HepG2 (cell line): ENCODE measurements around the gene L3MBTL3. TPM values are rescaled to one million over a fixed set of nuclear protein-coding genes. Genes with fewer than 3 reads are reported as not detected.

Source experiments
- ATAC-seq: fragments of 200-7000 bp; cut with Tn5 transposase; 3 replicates; pipeline ENCODE4 v1.9.1; 2020; ENCODE audit warnings: mild to moderate bottlenecking, moderate library complexity
- BruUV-seq: library from RNA; stranded (reverse); fragments of 400-500 nt; replicated peaks from 2 replicates; lab custom pipeline; 2021; lab: Mats Ljungman, UMichigan
- CTCF ChIA-PET: fragments of 300-600 bp; formaldehyde crosslinking; extraction: SDS; loops from one replicate; lab custom pipeline; 2021; ENCODE audit warnings: low total read pairs, inconsistent platforms, low intra/inter-chr PET ratio; lab: Yijun Ruan, JAX
- POLR2A ChIA-PET: fragments of 350-600 bp; sonication (Branson Sonifier 250); formaldehyde crosslinking; loops from one replicate; lab custom pipeline; 2020; ENCODE audit warnings: antibody characterized with exemption, inconsistent platforms; lab: Yijun Ruan, JAX
- DNase-seq: peaks from one replicate; pipeline ENCODE4 v3.0.0-alpha.2; 2015; ENCODE audit warnings: low spot score
- FAIRE-seq: peaks from 3 replicates; lab custom pipeline; 2011; peaks lifted over from hg19 to GRCh38; lab: Jason Lieb, UNC
- H2AFZ ChIP-seq: one replicate; pipeline ENCODE4 v1.6.1; 2011; ENCODE audit warnings: low read length, inconsistent platforms
- H3K27ac ChIP-seq: fragments of 300-600 bp; 3 replicates; pipeline ENCODE4 v1.8.0; 2011; ENCODE audit warnings: mixed run types, mild to moderate bottlenecking, mixed read lengths, low read length, inconsistent platforms; ENCODE audit not compliant: insufficient read depth; ENCODE audit errors: extremely low read length
- H3K27me3 ChIP-seq, 2 experiments: fragments of 200-600 bp in 1 of 2; 2 replicates in 1 of 2; 3 replicates in 1 of 2; pipeline versions ENCODE4 v1.6.0 to v1.8.0; 2011; ENCODE audit warnings: low read length in 2 of 2, mild to moderate bottlenecking in 2 of 2, moderate library complexity in 2 of 2, inconsistent platforms in 1 of 2; ENCODE audit not compliant: insufficient read depth in 2 of 2, control insufficient read depth in 1 of 2
- H3K36me3 ChIP-seq, 2 experiments: fragments of 200-600 bp in 1 of 2; replicated peaks in 1 of 2; 2 replicates in 1 of 2; 3 replicates in 1 of 2; pipeline versions ENCODE4 v1.5.1 to v1.8.0; 2011; ENCODE audit warnings: low read length in 2 of 2, inconsistent platforms in 1 of 2; ENCODE audit not compliant: insufficient read depth in 2 of 2, control insufficient read depth in 1 of 2
- H3K4me1 ChIP-seq: 2 replicates; pipeline ENCODE4 v1.5.1; 2012; ENCODE audit warnings: low read length, inconsistent platforms; ENCODE audit not compliant: insufficient read depth
- H3K4me2 ChIP-seq: 2 replicates; pipeline ENCODE4 v1.6.0; 2011; ENCODE audit warnings: low read depth, low read length, inconsistent platforms
- H3K4me3 ChIP-seq, 3 experiments: fragments of 200-600 bp in 1 of 3; sonication (generic), shearing (Covaris generic) in 1 of 3; replicated peaks in 1 of 3; 2 replicates each; pipeline ENCODE4 v1.5.1; 2011 to 2016; ENCODE audit warnings: low read length in 3 of 3, inconsistent platforms in 2 of 3, low read depth in 2 of 3, mild to moderate bottlenecking in 2 of 3, control low read depth in 1 of 3, mixed read lengths in 1 of 3; ENCODE audit not compliant: insufficient read depth in 1 of 3
- H3K79me2 ChIP-seq: one replicate; pipeline ENCODE4 v1.6.1; 2011; ENCODE audit warnings: low read length, inconsistent platforms; ENCODE audit not compliant: insufficient read depth
- H3K9ac ChIP-seq: 2 replicates; pipeline ENCODE4 v1.6.0; 2011; ENCODE audit warnings: mild to moderate bottlenecking, low read depth, low read length, inconsistent platforms; ENCODE audit not compliant: insufficient read depth
- H3K9me3 ChIP-seq: 2 replicates; pipeline ENCODE4 v1.5.1; 2012; ENCODE audit warnings: mild to moderate bottlenecking, low read length
- H4K20me1 ChIP-seq: 2 replicates; pipeline ENCODE4 v1.6.0; 2011; ENCODE audit warnings: inconsistent platforms, mild to moderate bottlenecking, low read length, moderate library complexity; ENCODE audit not compliant: insufficient read depth
- EZH2 ChIP-seq: conservative IDR thresholded peaks from 2 replicates; pipeline ENCODE4 v1.6.1; 2012; ENCODE audit warnings: mild to moderate bottlenecking, low read depth, low read length, moderate library complexity
- RELA ChIP-seq: sonication (generic); formaldehyde crosslinking; IDR thresholded peaks from 2 replicates; pipeline ENCODE4 v1.4.0; 2020; ENCODE audit warnings: missing genetic modification reagents
- THYN1 ChIP-seq: sonication (generic); formaldehyde crosslinking; IDR thresholded peaks from 2 replicates; pipeline ENCODE4 v1.8.1; 2023; ENCODE audit warnings: low read depth, mild to moderate bottlenecking, moderate library complexity, missing genetic modification reagents, borderline replicate concordance
- ZFY ChIP-seq: sonication (generic); formaldehyde crosslinking; IDR thresholded peaks from 2 replicates; pipeline ENCODE4 v1.4.0; 2020; ENCODE audit warnings: missing genetic modification reagents
- ZZZ3 ChIP-seq: sonication (generic); formaldehyde crosslinking; IDR thresholded peaks from 2 replicates; pipeline ENCODE4 v1.4.0; 2020; ENCODE audit warnings: missing genetic modification reagents, mild to moderate bottlenecking, borderline replicate concordance
- WGBS: methylation state at CpG from one replicate; pipeline ENCODE4 v1.1.6; 2017; ENCODE audit warnings: low lambda C conversion rate; 5-methylcytosine and 5-hydroxymethylcytosine counted together
- in situ Hi-C: cut with HindIII; loops from 2 replicates; pipeline ENCODE4 v1.10.0; 2017; ENCODE audit warnings: low pct_unique_long_range_greater_than_20kb; ENCODE audit not compliant: extremely low pct_ligation_motif_present
- intact Hi-C: fragments of 100-400 bp; cut with micrococcal nuclease; formaldehyde crosslinking; loops from one replicate; pipeline ENCODE4 v1.10.0; 2022; ENCODE audit not compliant: unreplicated experiment
- polyA plus RNA-seq, 8 experiments: library from polyadenylated mRNA; depleted of rRNA in 3 of 8; stranded (reverse) in 7 of 8; unstranded in 1 of 8; fragments of >200 nt; fragmentation: Illumina TruSeq in 4 of 8; extraction: Trizol in 4 of 8; gene quantifications; 2 replicates each; pipeline versions ENCODE4 v1.2.1 to v1.2.3, GENCODE V29; 2011 to 2016; ENCODE audit warnings: low read depth in 4 of 8, missing spikeins in 1 of 8, mixed read lengths in 1 of 8; ENCODE audit not compliant: insufficient read depth in 1 of 8
- total RNA-seq, 5 experiments: library from RNA; depleted of rRNA; stranded (reverse); fragments of >200 nt; fragmentation: Illumina TruSeq; extraction: Trizol; gene quantifications; 2 replicates each; pipeline ENCODE4 v1.2.3, GENCODE V29; 2016; ENCODE audit warnings: low read depth in 1 of 5
- TF ChIP-seq, protein P1 (sequence below): IDR thresholded peaks from 2 replicates; pipeline ENCODE4 v1.6.1; 2016
- TF ChIP-seq, protein P2 (sequence below): sonication (generic); formaldehyde crosslinking; IDR thresholded peaks from 2 replicates; pipeline ENCODE4 v1.9.0; 2021; ENCODE audit warnings: mild to moderate bottlenecking, missing genetic modification reagents
- TF ChIP-seq, protein P3 (sequence below): sonication (generic); formaldehyde crosslinking; conservative IDR thresholded peaks from 2 replicates; pipeline ENCODE4 v1.8.0; 2022; ENCODE audit warnings: missing genetic modification reagents
- TF ChIP-seq, protein P4 (sequence below): sonication (generic); formaldehyde crosslinking; IDR thresholded peaks from 2 replicates; pipeline ENCODE4 v1.4.0; 2020; ENCODE audit warnings: missing genetic modification reagents

L3MBTL3 gene
- total and polyA plus RNA-seq, 2 of the 13 experiments (the other 11 are each of a cell fraction or from before 2014, with no cell fraction given): 1.5 to 2.5 TPM

DNA sequence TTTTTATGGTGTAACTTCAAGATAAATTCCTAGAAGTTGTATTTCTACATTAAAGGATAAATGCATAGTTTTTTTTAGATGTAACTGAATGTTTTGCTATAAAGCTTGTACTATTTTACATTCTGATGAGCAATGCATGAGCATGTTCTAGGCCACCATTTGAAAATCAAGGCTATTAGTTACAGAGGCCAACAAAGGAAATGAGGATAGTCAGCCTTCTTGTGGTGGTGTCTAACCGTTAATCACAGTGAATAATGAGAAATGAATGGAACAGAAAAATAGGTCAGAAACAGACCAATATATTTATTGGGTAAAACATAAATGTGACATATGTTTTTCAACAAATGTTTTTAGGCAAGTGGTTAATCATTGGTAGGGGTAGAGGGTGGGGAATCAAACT, 37.6 kb upstream of the L3MBTL3 start (continued):
- TF ChIP-seq, protein P1, sequence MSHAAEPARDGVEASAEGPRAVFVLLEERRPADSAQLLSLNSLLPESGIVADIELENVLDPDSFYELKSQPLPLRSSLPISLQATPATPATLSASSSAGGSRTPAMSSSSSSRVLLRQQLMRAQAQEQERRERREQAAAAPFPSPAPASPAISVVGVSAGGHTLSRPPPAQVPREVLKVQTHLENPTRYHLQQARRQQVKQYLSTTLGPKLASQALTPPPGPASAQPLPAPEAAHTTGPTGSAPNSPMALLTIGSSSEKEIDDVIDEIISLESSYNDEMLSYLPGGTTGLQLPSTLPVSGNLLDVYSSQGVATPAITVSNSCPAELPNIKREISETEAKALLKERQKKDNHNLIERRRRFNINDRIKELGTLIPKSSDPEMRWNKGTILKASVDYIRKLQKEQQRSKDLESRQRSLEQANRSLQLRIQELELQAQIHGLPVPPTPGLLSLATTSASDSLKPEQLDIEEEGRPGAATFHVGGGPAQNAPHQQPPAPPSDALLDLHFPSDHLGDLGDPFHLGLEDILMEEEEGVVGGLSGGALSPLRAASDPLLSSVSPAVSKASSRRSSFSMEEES: no peak
- TF ChIP-seq EZH2 (no peak), ZFY (CRISPR knock-in tag) (no peak)

DNA sequence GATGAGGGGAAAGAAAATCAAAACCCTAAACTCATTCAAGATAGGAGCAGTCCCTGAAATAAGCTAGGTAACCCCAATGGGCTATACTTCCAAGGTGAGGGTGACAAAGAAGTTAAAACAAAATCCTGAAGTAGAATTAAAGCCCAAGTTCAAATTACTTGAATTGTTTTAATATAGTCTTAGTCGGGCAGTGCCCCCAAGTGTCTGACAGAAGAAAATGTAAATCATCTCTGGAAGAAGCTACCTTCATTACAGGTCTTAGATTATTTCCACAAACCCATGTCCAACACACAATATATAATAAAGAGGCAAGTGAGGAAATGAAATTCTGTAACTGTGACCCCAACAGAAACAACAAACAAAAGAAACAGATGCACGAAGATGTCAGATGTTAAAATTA, 36.8 kb upstream of the L3MBTL3 start:
- Histone ChIP-seq H3K4me3 (no peak overlapping the region), H3K36me3 (no peaks in the 10 kb centered on the region), H3K4me1 (no peaks in the 10 kb centered on the region), H4K20me1 (no peaks in the 10 kb centered on the region), H3K9me3 (no peaks in the 10 kb centered on the region), H2AFZ (no peak overlapping the region), H3K4me2 (no peak overlapping the region), H3K27ac (no peak overlapping the region), H3K9ac (no peak overlapping the region), H3K27me3 (0 out of 5 replicates have a peak, but pooled peaks cover 0 to 1% of the 10 kb centered on the region in 2 experiments), H3K79me2 (no peaks in the 10 kb centered on the region)
- CTCF ChIA-PET: no interaction called here
- BruUV-seq: no TSS peak
- POLR2A ChIA-PET: no interaction called here
- FAIRE-seq (no peak), DNase-seq (no peak), ATAC-seq (no peak)
- intact Hi-C loops: no loop called here
- WGBS: 5% methylated on average over 2 of the region's 2 CpGs
- in situ Hi-C loops: no loop called here
- TF ChIP-seq, protein P2, sequence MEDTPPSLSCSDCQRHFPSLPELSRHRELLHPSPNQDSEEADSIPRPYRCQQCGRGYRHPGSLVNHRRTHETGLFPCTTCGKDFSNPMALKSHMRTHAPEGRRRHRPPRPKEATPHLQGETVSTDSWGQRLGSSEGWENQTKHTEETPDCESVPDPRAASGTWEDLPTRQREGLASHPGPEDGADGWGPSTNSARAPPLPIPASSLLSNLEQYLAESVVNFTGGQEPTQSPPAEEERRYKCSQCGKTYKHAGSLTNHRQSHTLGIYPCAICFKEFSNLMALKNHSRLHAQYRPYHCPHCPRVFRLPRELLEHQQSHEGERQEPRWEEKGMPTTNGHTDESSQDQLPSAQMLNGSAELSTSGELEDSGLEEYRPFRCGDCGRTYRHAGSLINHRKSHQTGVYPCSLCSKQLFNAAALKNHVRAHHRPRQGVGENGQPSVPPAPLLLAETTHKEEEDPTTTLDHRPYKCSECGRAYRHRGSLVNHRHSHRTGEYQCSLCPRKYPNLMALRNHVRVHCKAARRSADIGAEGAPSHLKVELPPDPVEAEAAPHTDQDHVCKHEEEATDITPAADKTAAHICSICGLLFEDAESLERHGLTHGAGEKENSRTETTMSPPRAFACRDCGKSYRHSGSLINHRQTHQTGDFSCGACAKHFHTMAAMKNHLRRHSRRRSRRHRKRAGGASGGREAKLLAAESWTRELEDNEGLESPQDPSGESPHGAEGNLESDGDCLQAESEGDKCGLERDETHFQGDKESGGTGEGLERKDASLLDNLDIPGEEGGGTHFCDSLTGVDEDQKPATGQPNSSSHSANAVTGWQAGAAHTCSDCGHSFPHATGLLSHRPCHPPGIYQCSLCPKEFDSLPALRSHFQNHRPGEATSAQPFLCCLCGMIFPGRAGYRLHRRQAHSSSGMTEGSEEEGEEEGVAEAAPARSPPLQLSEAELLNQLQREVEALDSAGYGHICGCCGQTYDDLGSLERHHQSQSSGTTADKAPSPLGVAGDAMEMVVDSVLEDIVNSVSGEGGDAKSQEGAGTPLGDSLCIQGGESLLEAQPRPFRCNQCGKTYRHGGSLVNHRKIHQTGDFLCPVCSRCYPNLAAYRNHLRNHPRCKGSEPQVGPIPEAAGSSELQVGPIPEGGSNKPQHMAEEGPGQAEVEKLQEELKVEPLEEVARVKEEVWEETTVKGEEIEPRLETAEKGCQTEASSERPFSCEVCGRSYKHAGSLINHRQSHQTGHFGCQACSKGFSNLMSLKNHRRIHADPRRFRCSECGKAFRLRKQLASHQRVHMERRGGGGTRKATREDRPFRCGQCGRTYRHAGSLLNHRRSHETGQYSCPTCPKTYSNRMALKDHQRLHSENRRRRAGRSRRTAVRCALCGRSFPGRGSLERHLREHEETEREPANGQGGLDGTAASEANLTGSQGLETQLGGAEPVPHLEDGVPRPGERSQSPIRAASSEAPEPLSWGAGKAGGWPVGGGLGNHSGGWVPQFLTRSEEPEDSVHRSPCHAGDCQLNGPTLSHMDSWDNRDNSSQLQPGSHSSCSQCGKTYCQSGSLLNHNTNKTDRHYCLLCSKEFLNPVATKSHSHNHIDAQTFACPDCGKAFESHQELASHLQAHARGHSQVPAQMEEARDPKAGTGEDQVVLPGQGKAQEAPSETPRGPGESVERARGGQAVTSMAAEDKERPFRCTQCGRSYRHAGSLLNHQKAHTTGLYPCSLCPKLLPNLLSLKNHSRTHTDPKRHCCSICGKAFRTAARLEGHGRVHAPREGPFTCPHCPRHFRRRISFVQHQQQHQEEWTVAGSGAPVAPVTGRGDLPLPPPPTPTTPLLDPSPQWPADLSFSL: no peak
- no peak for TF ChIP-seq THYN1 (CRISPR knock-in tag)
- TF ChIP-seq, protein P3, sequence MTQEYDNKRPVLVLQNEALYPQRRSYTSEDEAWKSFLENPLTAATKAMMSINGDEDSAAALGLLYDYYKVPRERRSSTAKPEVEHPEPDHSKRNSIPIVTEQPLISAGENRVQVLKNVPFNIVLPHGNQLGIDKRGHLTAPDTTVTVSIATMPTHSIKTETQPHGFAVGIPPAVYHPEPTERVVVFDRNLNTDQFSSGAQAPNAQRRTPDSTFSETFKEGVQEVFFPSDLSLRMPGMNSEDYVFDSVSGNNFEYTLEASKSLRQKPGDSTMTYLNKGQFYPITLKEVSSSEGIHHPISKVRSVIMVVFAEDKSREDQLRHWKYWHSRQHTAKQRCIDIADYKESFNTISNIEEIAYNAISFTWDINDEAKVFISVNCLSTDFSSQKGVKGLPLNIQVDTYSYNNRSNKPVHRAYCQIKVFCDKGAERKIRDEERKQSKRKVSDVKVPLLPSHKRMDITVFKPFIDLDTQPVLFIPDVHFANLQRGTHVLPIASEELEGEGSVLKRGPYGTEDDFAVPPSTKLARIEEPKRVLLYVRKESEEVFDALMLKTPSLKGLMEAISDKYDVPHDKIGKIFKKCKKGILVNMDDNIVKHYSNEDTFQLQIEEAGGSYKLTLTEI: no peak
- no peak for TF ChIP-seq ZZZ3 (CRISPR knock-in tag)
- no peak for TF ChIP-seq RELA
- TF ChIP-seq, protein P4, sequence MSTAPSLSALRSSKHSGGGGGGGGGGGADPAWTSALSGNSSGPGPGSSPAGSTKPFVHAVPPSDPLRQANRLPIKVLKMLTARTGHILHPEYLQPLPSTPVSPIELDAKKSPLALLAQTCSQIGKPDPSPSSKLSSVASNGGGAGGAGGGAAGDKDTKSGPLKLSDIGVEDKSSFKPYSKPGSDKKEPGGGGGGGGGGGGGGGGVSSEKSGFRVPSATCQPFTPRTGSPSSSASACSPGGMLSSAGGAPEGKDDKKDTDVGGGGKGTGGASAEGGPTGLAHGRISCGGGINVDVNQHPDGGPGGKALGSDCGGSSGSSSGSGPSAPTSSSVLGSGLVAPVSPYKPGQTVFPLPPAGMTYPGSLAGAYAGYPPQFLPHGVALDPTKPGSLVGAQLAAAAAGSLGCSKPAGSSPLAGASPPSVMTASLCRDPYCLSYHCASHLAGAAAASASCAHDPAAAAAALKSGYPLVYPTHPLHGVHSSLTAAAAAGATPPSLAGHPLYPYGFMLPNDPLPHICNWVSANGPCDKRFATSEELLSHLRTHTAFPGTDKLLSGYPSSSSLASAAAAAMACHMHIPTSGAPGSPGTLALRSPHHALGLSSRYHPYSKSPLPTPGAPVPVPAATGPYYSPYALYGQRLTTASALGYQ (CRISPR knock-in tag): no peak
